ENCODE results near the gene CEP162.
"Not testable (repeated sequence)": the region's sequence is repeated elsewhere in the genome, so short reads cannot be mapped to it uniquely, and the experiment has no call there.

CEP162 gene

DNA sequence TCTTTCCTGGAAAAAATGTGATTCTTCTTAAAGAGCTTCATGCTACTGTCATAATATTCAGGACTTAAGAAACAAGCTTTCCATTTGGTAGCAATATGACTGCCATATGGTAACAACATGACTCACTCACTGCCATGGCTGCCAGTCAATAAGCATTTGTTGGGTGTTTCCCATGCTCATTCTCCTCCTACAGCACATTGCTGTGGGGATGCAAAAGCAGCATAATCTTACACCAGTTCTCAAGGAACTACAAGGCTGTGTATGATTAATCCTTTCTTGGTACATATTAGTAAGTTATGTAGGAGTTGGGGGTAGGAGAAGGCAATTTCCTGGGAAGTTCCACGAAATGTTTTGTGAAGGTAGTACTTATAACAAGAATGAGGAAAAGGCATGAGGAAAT is 76.7 kb downstream of the CEP162 start:
- peak; percentile 4 for DNase-seq

DNA sequence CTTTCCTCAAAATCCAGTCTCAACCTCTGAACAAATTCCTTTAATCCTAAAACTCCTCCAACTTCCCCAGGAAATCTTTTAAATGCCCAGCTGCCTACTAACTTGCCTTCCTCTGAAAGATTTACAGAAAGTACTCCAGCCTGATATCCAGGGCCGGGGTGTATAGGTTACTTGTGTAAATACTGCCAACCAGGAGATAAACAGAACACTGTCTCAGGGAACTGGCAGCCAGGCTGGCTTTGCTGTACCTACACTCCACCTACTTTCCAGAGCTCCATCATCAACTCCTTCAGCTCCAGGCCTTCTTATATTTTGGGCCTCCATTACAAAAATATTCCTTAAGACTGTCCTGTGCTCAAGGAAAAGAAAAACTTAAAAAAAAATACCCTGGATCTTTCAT is 85.9 kb downstream of the CEP162 start:
- DNase-seq = no peak

DNA sequence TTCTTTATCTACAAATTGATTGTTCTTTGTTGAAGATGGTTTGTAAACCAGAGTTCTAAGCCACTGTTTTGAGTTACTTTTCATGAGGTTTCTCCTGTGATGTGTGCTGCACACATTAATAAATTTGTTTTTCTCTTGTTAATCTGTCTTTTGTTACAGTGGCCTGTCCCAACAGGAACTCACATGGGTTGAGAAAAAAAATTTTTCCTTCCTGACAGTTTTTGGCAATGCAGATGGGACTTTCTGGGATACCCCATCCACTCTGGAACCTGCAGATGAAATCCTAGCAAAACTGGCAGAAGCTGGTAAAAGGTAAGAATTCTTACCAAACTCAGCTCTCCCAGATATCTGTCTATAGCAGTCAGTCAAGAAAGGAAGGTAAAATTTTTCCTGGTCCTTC is 88.1 kb downstream of the CEP162 start:
- DNase-seq = no peak

DNA sequence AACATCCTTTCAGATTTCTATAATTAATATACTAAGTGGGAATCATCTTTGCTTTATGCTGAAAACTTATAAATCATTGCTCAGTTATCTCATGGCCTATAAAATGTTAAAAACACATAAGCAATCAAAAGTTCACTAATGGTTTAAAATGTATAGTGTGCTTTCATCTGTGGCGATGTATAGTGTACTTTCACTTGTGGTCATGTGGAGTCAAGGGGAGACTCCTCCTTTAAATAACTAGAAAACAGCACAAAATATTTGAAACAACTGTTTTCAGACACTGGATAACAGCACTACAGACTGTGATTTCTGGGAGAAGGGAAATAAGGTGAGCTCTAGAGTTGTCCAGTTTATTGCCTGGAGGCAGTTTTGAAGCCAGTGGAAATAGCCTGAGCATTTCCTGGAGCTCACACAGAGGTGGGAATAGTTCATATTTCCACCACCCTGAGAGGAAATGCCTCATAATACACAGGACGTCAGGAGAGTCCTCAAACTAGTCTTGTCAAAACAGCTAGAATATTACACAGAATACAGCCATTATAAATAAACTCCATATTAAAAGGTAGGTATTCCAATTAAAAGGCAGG is 89.4 kb downstream of the CEP162 start:
- DNase-seq = no peak

DNA sequence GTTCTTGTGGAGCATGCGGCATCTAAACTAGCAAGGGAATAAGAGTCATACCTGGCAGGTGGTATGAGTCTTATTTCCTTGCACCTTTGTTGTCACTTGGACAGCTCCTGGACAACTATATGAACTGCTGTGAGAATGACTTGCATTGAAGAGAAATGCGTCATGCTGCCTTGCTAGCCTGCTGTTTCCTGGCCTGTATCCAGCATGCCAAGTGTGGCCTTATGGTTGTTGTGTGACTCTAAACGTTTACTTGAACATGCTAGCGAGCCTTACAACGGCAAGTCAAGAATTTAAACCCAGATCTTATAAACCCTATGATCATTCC is 90.4 kb downstream of the CEP162 start:
- DNase-seq = no peak

DNA sequence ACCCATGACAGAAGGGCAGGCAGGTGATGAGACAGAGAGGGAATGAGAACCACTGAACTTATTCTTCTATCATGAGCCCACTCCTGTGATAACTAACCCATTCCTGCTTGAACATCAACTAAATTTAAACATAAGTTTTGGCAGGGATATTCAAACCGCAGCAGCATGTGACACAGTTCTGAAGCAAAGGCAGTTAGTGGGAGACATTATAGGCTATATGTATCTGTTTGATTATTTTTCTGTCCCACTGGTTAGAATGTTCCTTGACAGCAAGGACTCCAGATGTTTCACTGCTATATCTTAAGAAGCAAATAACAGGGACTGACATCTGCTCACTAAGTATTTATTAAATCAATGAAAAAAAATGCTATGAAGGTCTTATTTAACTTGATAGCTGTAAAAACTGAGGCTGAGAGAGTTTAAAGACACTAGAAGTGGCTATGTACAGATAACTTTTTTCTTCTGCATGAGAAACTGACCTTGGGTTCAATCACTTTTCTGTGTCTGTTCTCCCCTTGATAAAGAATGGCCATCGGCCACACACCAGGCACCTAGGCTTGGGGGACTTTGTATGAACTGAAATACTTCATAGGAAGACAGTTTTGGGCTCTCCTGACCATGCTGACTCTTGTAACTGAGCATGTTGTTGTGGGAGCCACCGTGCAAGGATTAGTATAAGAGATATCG is 90.9 kb downstream of the CEP162 start:
- DNase-seq = no peak

DNA sequence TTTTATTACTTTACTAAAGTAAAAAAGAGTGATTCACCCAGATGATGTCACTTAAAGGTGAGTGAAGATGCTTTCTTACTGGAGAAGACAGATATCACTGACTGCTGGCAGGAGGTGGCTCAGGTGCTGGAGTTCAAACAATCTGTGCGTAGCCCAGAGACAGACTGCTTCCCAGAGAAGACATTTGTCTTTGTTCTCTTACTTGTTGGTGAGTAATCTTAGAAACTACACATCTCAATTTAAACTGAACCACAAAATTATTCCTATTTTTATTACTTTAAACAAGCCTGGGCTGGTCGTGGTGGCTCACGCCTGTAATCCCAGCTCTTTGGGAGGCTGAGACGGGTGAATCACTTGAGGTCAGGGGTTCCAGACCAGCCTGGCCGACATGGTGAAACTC is 92.2 kb downstream of the CEP162 start:
- no peak for DNase-seq

DNA sequence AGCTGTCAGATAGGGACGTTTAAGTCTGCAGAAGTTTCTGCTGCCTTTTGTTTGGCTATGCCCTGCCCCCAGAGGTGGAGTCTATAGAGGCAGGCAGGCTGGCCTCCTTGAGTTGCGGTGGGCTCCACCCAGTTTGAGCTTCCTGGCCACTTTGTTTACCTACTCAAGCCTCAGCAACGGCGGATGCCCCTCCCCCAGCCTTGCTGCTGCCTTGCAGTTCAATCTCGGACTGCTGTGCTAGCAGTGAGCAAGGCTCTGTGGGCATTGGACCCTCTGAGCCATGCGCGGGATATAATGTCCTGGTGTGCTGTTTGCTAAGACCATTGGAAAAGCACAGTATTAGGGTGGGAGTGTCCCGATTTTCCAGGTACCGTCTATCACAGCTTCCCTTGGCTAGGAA is 94.1 kb downstream of the CEP162 start:
- not testable (repeated sequence) for DNase-seq

DNA sequence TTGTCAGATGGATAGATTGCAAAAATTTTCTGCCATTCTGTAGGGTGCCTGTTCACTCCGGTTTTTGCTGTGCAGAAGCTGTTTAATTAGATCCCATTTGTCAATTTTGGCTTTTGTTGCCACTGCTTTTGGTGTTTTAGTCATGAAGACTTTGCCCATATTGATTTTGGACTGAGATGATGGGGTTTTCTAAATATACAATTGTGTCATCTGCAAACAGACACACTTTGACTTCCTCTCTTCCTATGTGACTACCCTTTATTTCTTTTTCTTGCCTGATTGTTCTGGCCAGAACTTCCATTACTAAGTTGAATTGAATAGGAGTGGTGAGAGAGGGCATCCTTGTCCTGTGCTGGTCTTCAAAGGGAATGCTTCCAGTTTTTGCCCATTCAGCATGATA is 97.9 kb downstream of the CEP162 start:
- not testable (repeated sequence) for DNase-seq

DNA sequence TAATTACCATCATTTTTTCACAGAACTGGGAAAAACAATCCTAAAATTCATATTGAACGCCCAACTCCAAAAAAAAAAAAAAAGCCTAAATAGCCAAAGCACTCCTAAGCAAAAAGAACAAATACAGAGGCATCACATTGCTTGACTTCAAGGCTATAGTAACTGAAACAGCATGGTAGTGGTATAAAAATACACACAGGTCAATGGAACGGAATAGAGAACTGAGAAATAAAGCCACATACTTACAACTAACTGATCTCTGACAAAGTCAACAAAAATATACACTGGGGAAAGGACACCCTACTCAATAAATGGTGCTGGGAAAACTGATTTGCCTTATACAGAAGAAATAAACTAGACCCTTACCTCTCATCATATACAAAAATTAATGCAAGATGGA is 104.3 kb downstream of the CEP162 start:
- DNase-seq = no peak

DNA sequence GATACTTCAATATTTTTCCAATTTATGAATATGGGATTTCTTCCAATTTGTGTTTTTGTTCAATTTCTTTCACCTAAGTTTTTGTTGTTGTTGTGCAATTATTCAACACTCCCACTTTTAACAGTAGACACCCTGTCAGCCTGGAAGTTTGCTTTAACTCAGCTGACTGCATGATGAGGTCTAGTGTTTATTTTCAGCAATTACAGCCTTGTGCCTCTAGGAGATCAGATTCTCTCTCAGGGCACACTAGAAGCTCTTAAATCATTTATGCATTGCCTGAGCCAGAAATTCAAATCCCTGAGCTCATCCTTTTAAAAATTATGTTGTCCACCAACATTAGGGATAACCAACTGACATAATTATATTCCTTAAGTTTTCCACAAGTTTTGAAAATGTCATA is 108.2 kb downstream of the CEP162 start:
- DNase-seq = peak; percentile 10

DNA sequence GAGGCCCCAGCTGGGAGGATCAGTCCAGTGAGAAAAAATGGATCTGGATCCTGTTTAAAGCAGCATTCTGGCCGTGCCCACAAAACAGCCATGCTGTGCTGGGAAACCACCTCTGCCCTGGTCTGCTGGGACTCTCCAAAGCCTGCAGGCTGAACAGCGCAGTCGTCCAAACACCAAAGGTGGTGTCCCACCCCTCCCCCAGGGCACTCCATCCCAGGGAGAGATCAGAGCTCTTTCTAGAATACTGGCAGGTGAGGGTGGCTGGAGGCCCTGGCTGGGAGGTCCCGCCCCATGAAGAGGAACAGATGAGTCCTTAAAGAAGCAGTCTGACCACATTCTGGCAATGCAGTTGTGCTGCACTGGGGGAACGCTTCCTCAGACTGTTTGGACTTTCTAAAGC is 109.3 kb downstream of the CEP162 start:
- no peak for DNase-seq

DNA sequence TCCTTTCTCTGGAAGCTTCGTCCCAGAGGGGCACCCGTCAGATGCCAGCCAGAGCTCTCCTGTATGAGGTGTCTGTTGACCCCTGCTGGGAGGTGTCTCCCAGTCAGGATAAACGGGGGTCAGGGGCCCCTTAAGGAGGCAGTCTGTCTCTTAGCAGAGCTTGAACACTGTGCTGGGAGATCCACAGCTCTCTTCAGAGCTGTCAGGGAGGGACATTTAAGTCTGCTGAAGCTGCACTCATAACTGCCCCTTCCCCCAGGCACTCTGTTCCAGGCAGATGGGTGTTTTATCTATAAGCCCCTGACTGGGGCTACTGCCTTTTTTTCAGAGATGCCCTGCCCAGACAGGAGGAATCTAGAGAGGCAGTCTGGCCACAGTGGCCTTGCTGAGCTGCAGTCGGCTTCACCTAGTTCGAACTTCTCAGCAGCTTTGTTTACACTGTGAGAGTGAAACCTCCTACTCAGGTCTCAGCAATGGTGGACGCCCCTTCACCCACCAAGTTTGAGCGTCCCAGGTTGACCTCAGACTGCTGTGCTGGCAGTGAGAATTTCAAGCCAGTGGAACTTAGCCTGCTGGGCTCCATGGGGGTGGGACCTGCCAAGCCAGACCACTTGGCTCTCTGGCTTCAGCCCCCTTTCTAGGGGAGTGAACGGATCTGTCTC is 112.4 kb downstream of the CEP162 start:
- not testable (repeated sequence) for DNase-seq

DNA sequence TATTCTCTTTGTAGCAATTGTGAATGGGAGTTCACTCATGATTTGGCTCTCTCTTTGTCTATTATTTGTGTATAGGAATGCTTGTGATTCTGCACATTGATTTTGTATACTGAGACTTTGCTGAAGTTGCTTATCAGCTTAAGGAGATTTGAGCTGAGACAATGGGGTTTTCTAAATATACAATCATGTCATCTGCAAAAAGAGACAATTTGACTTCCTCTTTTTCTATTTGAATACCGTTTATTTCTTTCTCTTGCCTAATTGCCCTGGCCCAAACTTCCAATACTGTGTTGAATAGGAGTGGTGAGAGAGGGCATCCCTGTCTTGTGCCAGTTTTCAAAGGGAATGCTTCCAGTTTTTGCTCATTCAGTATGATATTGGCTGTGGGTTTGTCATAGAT is 116.1 kb downstream of the CEP162 start:
- peak; percentile 51 for DNase-seq

DNA sequence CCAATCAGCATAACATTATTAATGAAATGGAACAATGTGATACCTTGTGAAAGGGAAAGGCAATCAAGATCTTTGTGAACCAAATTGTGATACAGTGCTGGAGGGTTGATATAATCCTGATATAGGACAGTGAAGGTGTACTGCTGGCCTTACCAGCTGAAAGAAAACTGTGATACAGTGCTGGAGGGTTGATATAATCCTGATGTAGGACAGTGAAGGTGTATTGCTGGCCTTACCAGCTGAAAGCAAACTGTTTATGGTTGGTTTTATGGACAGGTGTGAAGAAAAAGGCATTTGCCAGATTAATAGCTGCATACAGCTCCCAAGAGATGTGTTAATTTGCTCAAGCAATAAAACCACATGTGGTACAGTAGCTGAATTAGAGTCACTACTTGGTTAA is 119.9 kb downstream of the CEP162 start:
- DNase-seq = no peak

DNA sequence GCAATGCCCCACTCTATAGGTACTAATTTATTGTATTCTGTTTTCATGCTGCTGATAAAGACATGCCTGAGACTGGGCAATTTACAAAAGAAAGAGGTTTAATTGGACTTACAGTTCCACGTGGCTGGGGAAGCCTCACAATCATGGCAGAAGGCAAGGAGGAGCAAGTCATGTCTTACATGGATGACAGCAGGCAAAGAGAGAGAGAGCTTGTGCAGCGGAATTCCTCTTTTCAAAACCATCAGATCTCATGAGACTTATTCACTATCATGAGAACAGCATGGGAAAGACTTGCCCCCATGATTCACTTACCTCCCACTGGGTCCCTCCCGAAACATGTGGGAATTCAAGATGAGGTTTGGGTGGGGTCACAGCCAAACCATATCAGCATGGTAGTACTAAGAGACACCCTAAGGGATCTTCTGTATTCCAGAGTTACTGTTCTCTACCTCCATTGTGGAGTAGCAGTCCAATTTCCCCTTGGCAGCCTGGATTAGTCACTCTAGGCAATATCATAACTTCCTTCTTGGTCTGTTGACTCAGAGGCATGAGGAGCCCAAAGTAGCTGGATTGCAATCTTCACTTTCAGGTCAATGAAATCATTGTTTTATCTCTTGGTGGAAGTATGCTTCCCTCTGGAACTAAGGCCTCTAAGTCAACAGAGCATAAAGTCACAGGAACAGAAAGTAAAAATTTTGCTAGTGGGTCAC is 122.1 kb downstream of the CEP162 start:
- not testable (repeated sequence) for DNase-seq

DNA sequence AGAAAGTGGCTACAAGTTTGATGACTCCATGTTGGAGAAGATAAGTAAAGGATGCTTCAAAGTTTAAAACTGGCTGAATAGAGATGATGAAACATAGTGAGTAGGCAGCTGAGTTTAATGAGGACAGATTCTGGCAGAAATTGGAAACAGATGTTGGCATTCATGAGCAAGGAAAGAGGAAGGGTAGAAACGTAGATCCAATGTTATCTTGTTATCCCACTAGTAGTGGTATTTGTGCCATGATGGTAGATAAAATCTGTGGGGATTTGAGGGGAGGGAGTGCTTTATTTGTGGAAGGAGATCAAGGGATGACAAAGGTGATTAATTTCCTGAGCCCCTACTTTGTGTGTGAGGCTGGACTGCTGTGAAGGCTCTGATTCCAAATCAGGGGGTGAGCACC is 124.4 kb downstream of the CEP162 start:
- DNase-seq = no peak

DNA sequence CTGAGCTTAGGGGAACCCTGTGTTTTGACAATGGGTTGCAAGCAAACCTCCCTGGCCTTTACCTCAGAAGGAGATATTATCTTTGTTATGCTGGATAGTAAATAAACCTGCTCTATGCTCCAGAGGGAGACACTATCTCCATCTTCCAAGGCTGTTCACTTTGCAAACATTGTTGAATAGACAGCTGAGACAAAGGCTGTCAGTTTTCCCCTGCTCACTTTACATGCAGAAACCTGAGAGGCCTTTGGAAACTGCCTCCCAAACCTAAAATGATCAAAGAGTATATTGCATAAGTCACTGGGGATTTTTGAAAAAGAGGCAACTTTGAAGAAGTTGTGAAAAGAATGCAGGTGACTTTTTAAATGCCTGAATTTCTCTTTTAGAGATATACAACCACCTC is 132.3 kb downstream of the CEP162 start:
- no peak for DNase-seq

DNA sequence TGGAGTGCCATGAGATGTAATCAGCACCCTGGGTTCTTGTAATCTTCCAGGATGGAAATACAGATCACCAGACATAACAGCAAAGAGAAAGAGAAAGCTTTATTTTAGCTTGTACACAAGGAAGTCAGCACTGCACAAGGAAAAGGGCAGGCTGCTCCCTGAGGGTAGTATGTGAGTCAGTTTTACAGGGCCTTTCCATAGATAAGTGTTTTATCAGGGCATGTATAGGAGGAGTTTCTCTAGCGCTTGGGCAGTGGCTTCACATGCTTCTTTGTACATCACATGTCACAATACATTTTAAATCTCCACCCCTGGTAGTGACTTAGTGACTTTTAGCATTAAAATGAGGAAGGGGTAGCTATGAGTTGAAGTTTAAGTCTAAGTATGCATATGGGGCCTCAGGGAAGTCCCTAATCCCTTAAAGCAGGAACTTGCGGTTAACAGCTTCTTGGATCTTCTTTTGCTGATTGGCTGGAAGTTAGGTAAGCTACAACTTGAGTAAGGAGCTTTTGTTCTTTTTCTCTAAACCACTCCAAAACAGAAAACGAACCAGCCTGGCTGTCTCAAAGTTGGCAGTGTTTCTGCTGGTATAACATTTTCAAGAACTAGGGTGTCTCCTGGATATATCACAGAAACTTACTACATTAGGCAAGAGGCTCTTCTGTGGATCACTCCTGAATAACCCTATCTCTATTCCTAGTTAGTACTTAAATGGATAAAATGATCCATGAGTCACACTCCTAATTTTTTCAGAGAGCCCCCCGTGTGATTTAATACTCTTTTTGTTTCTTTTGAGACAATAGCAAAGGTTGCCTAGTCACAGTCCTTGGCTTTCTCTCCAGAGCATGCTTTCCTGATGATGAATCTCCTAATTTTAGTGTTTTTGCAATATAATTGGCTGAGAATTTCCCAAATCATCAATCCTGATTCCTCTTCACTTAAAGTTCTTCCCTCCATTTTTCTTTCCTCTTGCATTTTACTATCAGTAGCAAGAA is 133.7 kb downstream of the CEP162 start:
- DNase-seq = peak; percentile 48

DNA sequence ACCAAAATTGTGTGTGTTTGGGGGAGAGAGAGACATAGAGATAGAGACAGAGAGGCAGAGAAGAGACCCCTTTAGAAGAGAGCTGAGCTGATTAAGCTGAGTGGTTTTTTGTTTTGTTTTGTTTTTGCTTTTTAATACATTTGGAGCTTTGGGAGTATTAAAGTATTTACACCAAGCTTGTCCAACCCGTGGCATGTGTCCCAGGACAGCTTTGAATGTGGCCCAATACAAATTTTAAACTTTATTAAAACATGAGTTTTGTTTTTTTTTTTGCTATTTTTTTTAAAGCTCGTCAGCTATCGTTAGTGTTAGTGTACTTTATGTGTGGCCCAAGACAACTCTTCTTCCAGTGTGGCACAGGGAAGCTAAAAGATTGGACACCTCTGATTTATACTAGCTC is 137.9 kb downstream of the CEP162 start:
- DNase-seq = no peak

DNA sequence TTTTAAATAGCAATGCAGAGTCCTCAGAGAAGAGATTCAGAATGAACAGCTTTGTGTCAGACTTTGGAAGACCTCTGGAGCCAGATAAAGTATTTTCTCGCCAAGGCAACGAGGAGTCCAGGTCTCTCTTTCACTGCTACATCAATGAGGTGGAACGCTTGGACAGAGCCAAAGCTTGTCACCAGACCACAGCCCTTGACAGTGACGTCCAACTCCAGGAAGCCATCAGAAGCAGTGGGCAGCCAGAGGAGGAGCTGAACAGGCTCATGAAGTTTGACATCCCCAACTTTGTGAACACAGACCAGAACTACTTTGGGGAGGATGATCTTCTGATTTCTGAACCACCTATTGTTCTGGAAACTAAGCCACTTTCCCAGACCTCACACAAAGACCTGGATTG is 138.4 kb downstream of the CEP162 start:
- no peak for DNase-seq

DNA sequence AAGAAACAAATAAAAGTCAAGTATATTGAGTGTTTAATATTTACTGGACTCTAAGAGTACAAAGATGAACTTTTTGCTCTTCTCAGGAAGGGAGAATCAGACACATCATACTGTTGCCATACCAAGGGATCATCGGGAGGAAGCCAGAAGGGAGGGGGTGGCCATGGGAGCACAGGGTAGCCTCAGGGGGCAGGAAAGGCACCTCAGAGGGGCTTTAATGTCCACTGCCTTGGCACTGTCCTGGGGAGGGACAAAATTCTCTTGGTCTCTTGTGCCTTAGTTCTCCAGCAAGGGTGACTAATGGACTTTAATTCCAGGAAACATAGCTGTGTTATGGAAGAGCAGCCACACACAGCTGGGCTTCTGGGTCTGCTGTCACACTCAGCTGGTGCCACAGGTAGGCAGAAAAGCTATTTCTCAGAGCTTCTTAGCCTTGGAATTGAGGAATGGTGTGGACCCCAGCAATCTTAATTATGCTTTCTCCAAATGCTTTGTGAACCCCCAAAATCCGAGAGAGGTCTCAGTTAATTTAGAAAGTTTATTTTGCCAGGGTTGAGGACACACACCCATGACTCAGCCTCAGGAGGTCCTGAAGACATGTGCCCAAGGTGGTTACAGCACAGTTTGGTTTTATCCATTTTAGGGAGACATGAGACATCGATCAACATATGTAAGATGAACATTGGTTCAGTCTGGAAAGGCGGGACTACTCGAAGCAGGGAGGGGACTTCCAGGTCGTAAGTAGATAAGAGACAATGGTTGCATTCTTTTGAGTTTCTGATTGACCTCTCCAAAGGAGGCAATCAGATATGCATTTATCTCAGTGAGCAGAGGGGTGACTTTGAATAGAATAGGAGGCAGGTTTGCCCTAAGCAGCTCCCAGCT is 140.7 kb downstream of the CEP162 start:
- DNase-seq = peak; percentile 49
